Activated T-cell treated with anti-CD3 and anti-CD28 coated beads, Interleukin-2, amount 50 U/mL, for 24 hours (primary cell): ENCODE data around the gene NINJ1.
A peak's percentile ranks its signal among the peaks of the same experiment; 100 is the strongest.

ENCODE experiments used
- DNase-seq: peaks from one replicate; pipeline ENCODE4 v3.0.0-alpha.2; 2020
- H3K27ac Mint-ChIP-seq: 2 replicates; pipeline ENCODE4 v1.8.0; 2020; ENCODE audit warnings: mild to moderate bottlenecking, mixed read lengths
- H3K27me3 Mint-ChIP-seq: 2 replicates; pipeline ENCODE4 v1.8.0; 2020; ENCODE audit warnings: mixed read lengths
- H3K36me3 Mint-ChIP-seq: 2 replicates; pipeline ENCODE4 v1.8.0; 2020; ENCODE audit warnings: low read depth, mixed read lengths
- H3K4me1 Mint-ChIP-seq: 2 replicates; pipeline ENCODE4 v1.8.0; 2020; ENCODE audit warnings: low read depth, mixed read lengths
- H3K4me3 Mint-ChIP-seq: 2 replicates; pipeline ENCODE4 v1.8.0; 2020; ENCODE audit warnings: mild to moderate bottlenecking, moderate library complexity, mixed read lengths
- H3K9me3 Mint-ChIP-seq: 2 replicates; pipeline ENCODE4 v1.8.0; 2020; ENCODE audit warnings: mixed read lengths

Gene NINJ1

DNA sequence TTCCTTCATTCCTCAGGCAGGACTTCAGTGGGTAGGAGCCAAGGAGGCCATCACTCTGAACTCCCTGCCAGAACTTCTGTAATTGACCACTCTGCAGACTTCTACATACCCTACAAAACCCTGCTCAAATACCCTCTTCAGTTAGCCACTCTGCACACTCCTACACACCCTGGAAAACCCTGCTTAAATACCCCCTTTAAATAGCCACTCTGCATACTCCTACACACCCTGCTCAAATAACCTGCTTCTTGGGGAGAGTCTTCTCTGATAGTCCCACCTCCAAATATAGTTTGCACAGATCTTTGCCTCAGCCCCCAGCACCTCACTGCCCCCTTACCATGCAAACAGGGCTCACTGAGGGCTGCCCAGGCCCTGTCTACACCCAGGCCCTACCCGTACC is 56.7 kb downstream of the NINJ1 start:
- DNase-seq, result no peak
- Mint-ChIP-seq H3K36me3 (peaks cover 58% of the 10 kb centered on the region), H3K9me3 (no peaks in the 10 kb centered on the region), H3K27me3 (no peaks in the 10 kb centered on the region), H3K4me1 (peaks cover 66% of the 10 kb centered on the region), H3K27ac (peak overlapping the region; percentile 19), H3K4me3 (no peak overlapping the region)

DNA sequence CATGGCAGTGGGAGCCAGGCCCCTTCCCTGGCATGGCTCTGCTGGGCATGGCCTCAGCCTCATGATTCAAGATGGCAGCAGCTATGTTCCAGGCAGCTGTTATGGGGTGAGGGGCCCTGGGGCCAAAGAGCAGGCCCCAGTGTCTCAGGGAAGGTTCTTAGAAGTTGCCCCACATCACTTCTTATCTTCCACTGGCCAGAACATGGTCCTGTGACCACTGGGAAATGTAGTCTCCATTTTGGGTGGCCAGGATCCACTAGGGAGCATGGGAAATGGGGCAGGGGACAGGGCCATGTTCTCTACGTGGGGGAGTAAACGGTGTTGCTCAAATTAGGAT is 57.3 kb downstream of the NINJ1 start:
- Mint-ChIP-seq H3K36me3 (peaks cover 54% of the 10 kb centered on the region), H3K4me1 (peaks cover 68% of the 10 kb centered on the region), H3K4me3 (no peak overlapping the region), H3K9me3 (no peaks in the 10 kb centered on the region), H3K27me3 (no peaks in the 10 kb centered on the region), H3K27ac (peak overlapping the region; percentile 19)
- no peak for DNase-seq

DNA sequence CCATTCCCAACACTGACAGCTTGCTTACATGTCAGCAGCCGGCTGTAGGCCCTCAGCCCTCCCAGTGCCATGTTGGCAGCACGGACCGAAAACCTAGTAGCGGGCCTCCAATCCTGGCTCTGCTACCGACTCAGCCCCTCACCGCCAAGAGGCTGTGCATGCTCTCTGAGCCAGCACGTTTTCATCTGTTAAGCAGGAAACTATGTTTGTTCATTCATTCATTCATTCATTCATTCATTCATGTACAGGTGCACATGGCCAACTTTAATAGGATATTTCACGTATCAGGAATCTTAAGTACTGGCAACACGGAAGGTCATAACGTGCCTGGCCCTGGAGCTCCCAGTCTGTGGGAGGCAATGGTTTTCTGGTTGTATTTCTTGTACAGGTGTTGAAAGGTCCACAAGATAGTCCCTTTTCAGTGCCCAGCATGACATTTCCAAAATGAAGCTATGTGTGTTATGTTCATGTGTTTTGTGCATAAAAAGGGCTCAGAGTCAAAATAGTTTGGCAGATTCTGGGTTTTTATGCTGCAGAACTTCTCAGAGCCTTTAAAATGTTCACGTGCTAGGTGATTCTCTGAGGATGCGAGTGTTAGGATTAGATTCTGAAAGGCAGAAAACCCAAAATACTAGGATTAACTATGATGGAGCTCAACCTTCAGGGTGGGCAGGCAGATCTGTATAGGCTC is 57.8 kb downstream of the NINJ1 start:
- Mint-ChIP-seq H3K36me3 (peaks cover 53% of the 10 kb centered on the region), H3K27me3 (no peaks in the 10 kb centered on the region), H3K4me1 (peaks cover 68% of the 10 kb centered on the region)

DNA sequence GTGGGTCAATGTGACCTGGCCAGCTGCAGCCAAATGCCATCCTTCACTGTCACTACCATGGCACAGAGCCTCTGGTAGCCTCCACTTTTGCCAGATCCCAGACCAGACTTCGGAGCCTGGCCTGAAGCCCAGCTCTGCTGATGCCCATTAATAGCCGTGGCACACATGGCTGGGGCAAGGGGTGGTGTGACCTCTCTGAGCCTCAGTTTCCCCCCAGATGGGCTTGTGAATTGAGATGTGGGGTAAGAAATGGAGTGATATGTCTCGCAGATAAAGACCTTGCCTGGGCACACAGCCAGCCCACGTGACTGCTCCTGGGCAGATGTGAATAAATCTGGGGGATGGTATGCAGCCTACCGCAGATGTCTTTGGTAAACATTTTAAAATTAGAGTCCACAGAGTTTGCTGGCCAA is 61.7 kb downstream of the NINJ1 start:
- Mint-ChIP-seq H3K4me1 (peaks cover 83% of the 10 kb centered on the region), H3K27ac (peak overlapping the region; percentile 93), H3K9me3 (no peaks in the 10 kb centered on the region), H3K36me3 (peaks cover 56% of the 10 kb centered on the region), H3K4me3 (peak overlapping the region; percentile 71), H3K27me3 (no peaks in the 10 kb centered on the region)
- DNase-seq, result peak; percentile 66

More for the DNA sequence above, 57.8 kb downstream of the NINJ1 start:
- DNase-seq, result no peak
- Mint-ChIP-seq H3K27ac (peak overlapping the region; percentile 19), H3K4me3 (no peak overlapping the region), H3K9me3 (no peaks in the 10 kb centered on the region)
